C4-2B (cell line): ENCODE data around the gene LCT.
A peak's percentile ranks its signal among the peaks of the same experiment; 100 is the strongest.

Source experiments
- CTCF ChIP-seq: fragments of 450-650 bp; conservative IDR thresholded peaks from 2 replicates; pipeline ENCODE4 v1.5.1; 2017; ENCODE audit warnings: mild to moderate bottlenecking
- ZFX ChIP-seq: fragments of 450-650 bp; IDR thresholded peaks from 2 replicates; pipeline ENCODE4 v1.6.1; 2017

GRCh38 chr2:135785032-135785431 lies 52.0 kb downstream of the LCT start:
- TF ChIP-seq CTCF (peak; percentile 35), ZFX (no peak)
